Measurements from ENCODE around the gene GAS6. TPM values are rescaled to one million over a fixed set of nuclear protein-coding genes. Genes with fewer than 3 reads are reported as not detected.

Gene GAS6
- total RNA-seq, 1 experiment from 2014 or later = 20.9 TPM

DNA sequence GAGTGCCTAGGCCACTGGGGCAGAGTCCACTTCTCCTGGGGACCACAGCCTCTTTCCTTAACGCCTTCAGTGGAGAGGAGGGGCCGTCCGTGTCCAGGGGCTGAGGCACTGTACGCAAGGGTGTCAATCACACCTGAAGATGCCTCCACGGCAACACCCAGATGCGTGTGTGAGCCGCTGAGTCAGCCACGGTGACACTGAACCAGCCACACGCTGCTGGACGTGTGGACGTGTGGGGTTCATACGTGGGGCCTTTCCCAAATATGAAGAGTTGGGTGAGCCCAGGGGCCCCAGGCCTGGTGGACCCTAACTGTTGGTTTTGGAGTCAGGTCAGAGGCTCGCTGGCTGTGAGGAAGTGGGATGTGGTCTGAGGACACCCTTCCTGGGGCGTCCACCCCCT lies 53.2 kb downstream of the GAS6 start:
- Histone ChIP-seq H3K9ac (ENCODE audit: low read length) (no peak overlapping the region), H2AFZ (ENCODE audit: low read length) (no peak overlapping the region), H3K9me2 (replicated peaks; ENCODE audit: low read length) (no peaks in the 10 kb centered on the region), H3K4me1 (ENCODE audit: insufficient read depth, low read length) (no peaks in the 10 kb centered on the region; the same call in 1 of the 2 replicates), H4K20me1 (ENCODE audit: low read length) (no peaks in the 10 kb centered on the region), H3K4me3 (ENCODE audit: low read length) (no peak overlapping the region), H3K4me2 (ENCODE audit: low read length) (no peak overlapping the region), H3K36me3 (ENCODE audit: low read depth, low read length) (no peaks in the 10 kb centered on the region), H3K27me3 (ENCODE audit: low read length) (no peaks in the 10 kb centered on the region), H3K27ac (ENCODE audit: low read length) (no peak overlapping the region), H3K9me3 (ENCODE audit: low read length) (no peaks in the 10 kb centered on the region), H3F3A (ENCODE audit: low read length, unreplicated experiment) (no peaks in the 10 kb centered on the region), H3K79me2 (ENCODE audit: low read length) (peaks cover under 1% of the 10 kb centered on the region; the same call in 1 of the 2 replicates)
- CTCF ChIA-PET = no interaction called here
- ATAC-seq (no peak), DNase-seq (no peak)
- TF ChIP-seq, protein P1, sequence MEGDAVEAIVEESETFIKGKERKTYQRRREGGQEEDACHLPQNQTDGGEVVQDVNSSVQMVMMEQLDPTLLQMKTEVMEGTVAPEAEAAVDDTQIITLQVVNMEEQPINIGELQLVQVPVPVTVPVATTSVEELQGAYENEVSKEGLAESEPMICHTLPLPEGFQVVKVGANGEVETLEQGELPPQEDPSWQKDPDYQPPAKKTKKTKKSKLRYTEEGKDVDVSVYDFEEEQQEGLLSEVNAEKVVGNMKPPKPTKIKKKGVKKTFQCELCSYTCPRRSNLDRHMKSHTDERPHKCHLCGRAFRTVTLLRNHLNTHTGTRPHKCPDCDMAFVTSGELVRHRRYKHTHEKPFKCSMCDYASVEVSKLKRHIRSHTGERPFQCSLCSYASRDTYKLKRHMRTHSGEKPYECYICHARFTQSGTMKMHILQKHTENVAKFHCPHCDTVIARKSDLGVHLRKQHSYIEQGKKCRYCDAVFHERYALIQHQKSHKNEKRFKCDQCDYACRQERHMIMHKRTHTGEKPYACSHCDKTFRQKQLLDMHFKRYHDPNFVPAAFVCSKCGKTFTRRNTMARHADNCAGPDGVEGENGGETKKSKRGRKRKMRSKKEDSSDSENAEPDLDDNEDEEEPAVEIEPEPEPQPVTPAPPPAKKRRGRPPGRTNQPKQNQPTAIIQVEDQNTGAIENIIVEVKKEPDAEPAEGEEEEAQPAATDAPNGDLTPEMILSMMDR (conservative IDR thresholded peaks at IDR 0.05; ENCODE audit: low read depth, low read length) = no peak
- TF ChIP-seq EZH2 (IDR thresholded peaks at IDR 0.05; ENCODE audit: low read length, unreplicated experiment) (no peak), EZH2phosphoT487 (IDR thresholded peaks at IDR 0.05; ENCODE audit: borderline replicate concordance, low read length) (no peak)
- no TSS peak for BruUV-seq (replicated peaks)
- intact Hi-C loops (cut with micrococcal nuclease) = no loop called here
- POLR2A ChIA-PET (ENCODE audit: unreplicated experiment) = no interaction called here

- no peaks in the 10 kb centered on the region for H3K9me3 ChIP-seq (ENCODE audit: low read length)
- H3K9ac ChIP-seq (ENCODE audit: low read length) = no peak overlapping the region
- no peaks in the 10 kb centered on the region for H3K9me2 ChIP-seq (replicated peaks; ENCODE audit: low read length)
- ChIA-PET POLR2A (ENCODE audit: unreplicated experiment) (no interaction called here), CTCF (no interaction called here)
- ATAC-seq (no peak), DNase-seq (no peak)
- no TSS peak for BruUV-seq (replicated peaks)
- intact Hi-C loops (cut with micrococcal nuclease) = no loop called here
- H3K4me3 ChIP-seq (ENCODE audit: low read length) = no peak overlapping the region
- H2AFZ ChIP-seq (ENCODE audit: low read length) = no peak overlapping the region
- no peaks in the 10 kb centered on the region for H3K36me3 ChIP-seq (ENCODE audit: low read depth, low read length)
- no peaks in the 10 kb centered on the region for H3K79me2 ChIP-seq (ENCODE audit: low read length)
- no peaks in the 10 kb centered on the region for H3K27me3 ChIP-seq (ENCODE audit: low read length)
- H3K27ac ChIP-seq (ENCODE audit: low read length) = no peak overlapping the region
- H3F3A ChIP-seq (ENCODE audit: low read length, unreplicated experiment) = no peaks in the 10 kb centered on the region
- TF ChIP-seq EZH2 (IDR thresholded peaks at IDR 0.05; ENCODE audit: low read length, unreplicated experiment) (no peak), EZH2phosphoT487 (IDR thresholded peaks at IDR 0.05; ENCODE audit: borderline replicate concordance, low read length) (no peak)
- TF ChIP-seq, protein P1 (conservative IDR thresholded peaks at IDR 0.05; ENCODE audit: low read depth, low read length) = no peak
- no peaks in the 10 kb centered on the region for H4K20me1 ChIP-seq (ENCODE audit: low read length)
- H3K4me1 ChIP-seq (ENCODE audit: insufficient read depth, low read length) = no peaks in the 10 kb centered on the region; the same call in 1 of the 2 replicates
- H3K4me2 ChIP-seq (ENCODE audit: low read length) = no peak overlapping the region
These were observed 53.9 kb downstream of the GAS6 start for GRCh38 chr13:113809934-113810333.

DNA sequence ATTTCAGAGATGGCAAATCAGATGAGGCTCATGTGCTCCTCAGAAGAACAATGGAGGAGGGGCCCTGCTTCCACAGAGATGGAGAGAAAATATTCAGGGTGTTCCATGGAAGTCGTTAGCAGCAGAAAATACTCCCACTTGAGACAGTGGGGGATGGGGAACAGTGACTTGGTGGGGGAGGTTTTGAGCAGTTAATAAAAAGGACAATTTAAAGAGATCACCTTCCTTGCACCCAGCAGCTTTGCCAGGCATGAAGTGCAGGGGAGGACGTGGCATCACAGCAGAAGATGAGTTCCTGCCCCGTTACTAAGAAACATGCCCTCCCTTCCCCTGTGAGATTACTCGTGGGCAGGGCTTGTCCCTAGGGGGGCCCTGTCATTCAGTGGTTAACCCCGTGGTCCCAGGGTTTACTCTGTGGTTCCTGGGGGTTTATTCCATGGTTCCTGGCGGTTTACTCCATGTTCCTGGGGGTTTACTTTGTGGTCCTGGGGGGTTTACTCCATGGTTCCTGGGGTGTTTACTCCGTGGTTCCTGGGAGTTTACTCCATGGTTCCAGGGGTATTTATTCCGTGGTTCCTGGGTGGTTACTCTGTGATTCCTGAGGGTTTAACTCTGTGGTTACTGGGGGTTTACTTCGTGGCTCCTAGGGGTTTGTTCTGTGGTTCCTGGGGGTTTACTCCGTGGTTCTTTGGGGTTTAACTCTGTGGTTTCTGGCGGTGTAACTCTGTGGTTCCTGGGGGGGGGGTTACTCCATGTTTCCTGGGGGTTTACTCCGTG lies 55.6 kb downstream of the GAS6 start:
- Histone ChIP-seq H3K36me3 (ENCODE audit: low read depth, low read length) (no peaks in the 10 kb centered on the region), H3K4me3 (ENCODE audit: low read length) (no peak overlapping the region), H3K27ac (ENCODE audit: low read length) (no peak overlapping the region), H3F3A (ENCODE audit: low read length, unreplicated experiment) (no peaks in the 10 kb centered on the region), H2AFZ (ENCODE audit: low read length) (no peak overlapping the region), H3K9me2 (replicated peaks; ENCODE audit: low read length) (no peaks in the 10 kb centered on the region), H3K4me2 (ENCODE audit: low read length) (no peak overlapping the region), H3K79me2 (ENCODE audit: low read length) (no peaks in the 10 kb centered on the region), H3K9me3 (ENCODE audit: low read length) (no peaks in the 10 kb centered on the region), H3K27me3 (ENCODE audit: low read length) (no peaks in the 10 kb centered on the region), H4K20me1 (ENCODE audit: low read length) (no peaks in the 10 kb centered on the region), H3K9ac (ENCODE audit: low read length) (no peak overlapping the region), H3K4me1 (ENCODE audit: insufficient read depth, low read length) (no peaks in the 10 kb centered on the region)
- no peak for DNase-seq
- no peak for ATAC-seq
- TF ChIP-seq EZH2 (IDR thresholded peaks at IDR 0.05; ENCODE audit: low read length, unreplicated experiment) (no peak), EZH2phosphoT487 (IDR thresholded peaks at IDR 0.05; ENCODE audit: borderline replicate concordance, low read length) (no peak)
- TF ChIP-seq, protein P1 (conservative IDR thresholded peaks at IDR 0.05; ENCODE audit: low read depth, low read length) = no peak
- CTCF ChIA-PET = no interaction called here
- intact Hi-C loops (cut with micrococcal nuclease) = no loop called here
- POLR2A ChIA-PET (ENCODE audit: unreplicated experiment) = no interaction called here
- BruUV-seq (replicated peaks) = no TSS peak
